PC-3 (cell line): ENCODE results near the gene IGFBP2. TPM values are rescaled to one million over a fixed set of nuclear protein-coding genes. Genes with fewer than 3 reads are reported as not detected.
A peak's percentile ranks its signal among the peaks of the same experiment; 100 is the strongest.

ENCODE experiments used
- ATAC-seq: fragments of 200-7000 bp; cut with Tn5 transposase; 2 replicates; pipeline ENCODE4 v1.9.1; 2020; ENCODE audit warnings: mild to moderate bottlenecking, moderate library complexity
- BruUV-seq: library from RNA; stranded (reverse); fragments of 400-500 nt; replicated peaks from 2 replicates; lab custom pipeline; 2021; lab: Mats Ljungman, UMichigan
- CTCF ChIA-PET: fragments of 300-600 bp; sonication (Branson Sonifier 250); formaldehyde crosslinking; loops from one replicate; lab custom pipeline; 2022; ENCODE audit warnings: antibody characterized with exemption; lab: Charles Lee
- POLR2A ChIA-PET: fragments of 300-600 bp; sonication (Branson Sonifier 250); formaldehyde crosslinking; loops from one replicate; lab custom pipeline; 2022; ENCODE audit warnings: antibody characterized with exemption; ENCODE audit not compliant: unreplicated experiment; lab: Charles Lee
- DNase-seq: peaks from one replicate; pipeline ENCODE4 v3.0.0-alpha.2; 2015
- H2AFZ ChIP-seq: fragments of 300-600 bp; sonication (generic); 2 replicates; pipeline ENCODE4 v1.6.0; 2016; ENCODE audit warnings: antibody characterized with exemption, low read length
- H3F3A ChIP-seq: fragments of 300-600 bp; sonication (generic); one replicate; pipeline ENCODE4 v1.6.0; 2017; ENCODE audit warnings: antibody characterized with exemption, low read length, control low read depth, mild to moderate bottlenecking; ENCODE audit not compliant: unreplicated experiment
- H3K27ac ChIP-seq: fragments of 300-600 bp; sonication (generic); 2 replicates; pipeline ENCODE4 v1.5.1; 2016; ENCODE audit warnings: mild to moderate bottlenecking, low read length
- H3K27me3 ChIP-seq: fragments of 300-600 bp; sonication (generic); 2 replicates; pipeline ENCODE4 v1.6.1; 2016; ENCODE audit warnings: low read length, mixed read lengths
- H3K36me3 ChIP-seq: fragments of 300-600 bp; sonication (generic); 2 replicates; pipeline ENCODE4 v1.6.1; 2016; ENCODE audit warnings: low read depth, mixed run types, low read length, mixed read lengths
- H3K4me1 ChIP-seq: fragments of 300-600 bp; sonication (generic); 2 replicates; pipeline ENCODE4 v1.5.1; 2016; ENCODE audit warnings: low read length; ENCODE audit not compliant: insufficient read depth
- H3K4me2 ChIP-seq: fragments of 300-600 bp; sonication (generic); 2 replicates; pipeline ENCODE4 v1.6.0; 2016; ENCODE audit warnings: low read length
- H3K4me3 ChIP-seq: fragments of 300-600 bp; sonication (generic); 2 replicates; pipeline ENCODE4 v1.5.1; 2016; ENCODE audit warnings: mild to moderate bottlenecking, low read length, mixed read lengths
- H3K79me2 ChIP-seq: fragments of 300-600 bp; sonication (generic); 2 replicates; pipeline ENCODE4 v1.6.1; 2017; ENCODE audit warnings: low read length, mixed read lengths
- H3K9ac ChIP-seq: fragments of 300-600 bp; sonication (generic); 2 replicates; pipeline ENCODE4 v1.6.0; 2016; ENCODE audit warnings: mild to moderate bottlenecking, low read length
- H3K9me2 ChIP-seq: fragments of 300-600 bp; sonication (generic); replicated peaks from 2 replicates; pipeline ENCODE4 v1.6.1; 2016; ENCODE audit warnings: mixed run types, low read length, mixed read lengths
- H3K9me3 ChIP-seq: fragments of 300-600 bp; sonication (generic); 2 replicates; pipeline ENCODE4 v1.6.1; 2016; ENCODE audit warnings: low read length, mixed read lengths
- H4K20me1 ChIP-seq: fragments of 300-600 bp; sonication (generic); 2 replicates; pipeline ENCODE4 v1.6.1; 2016; ENCODE audit warnings: low read length, mixed read lengths
- CTCF ChIP-seq: fragments of 300-600 bp; sonication (generic); conservative IDR thresholded peaks from 2 replicates; pipeline ENCODE4 v1.5.1; 2017; ENCODE audit warnings: antibody characterized with exemption, low read depth, mild to moderate bottlenecking, low read length
- EZH2 ChIP-seq: fragments of 300-600 bp; sonication (generic); IDR thresholded peaks from one replicate; pipeline ENCODE4 v1.6.1; 2017; ENCODE audit warnings: antibody characterized with exemption, mild to moderate bottlenecking, low read length; ENCODE audit not compliant: unreplicated experiment
- EZH2phosphoT487 ChIP-seq: fragments of 300-600 bp; sonication (generic); IDR thresholded peaks from 2 replicates; pipeline ENCODE4 v1.6.1; 2018; ENCODE audit warnings: mild to moderate bottlenecking, antibody characterized with exemption, low read length, borderline replicate concordance
- intact Hi-C: fragments of 100-400 bp; cut with micrococcal nuclease; formaldehyde crosslinking; loops from 2 replicates; pipeline ENCODE4 v1.9.0; 2023
- total RNA-seq: library from RNA; depleted of rRNA; stranded (reverse); fragments of >200 nt; gene quantifications from 2 replicates; pipeline ENCODE4 v1.2.3, GENCODE V29; 2014

IGFBP2 gene
- total RNA-seq, 1 experiment from 2014 or later, result 174 TPM

- peak overlapping the region; percentile 29; the same call in 1 of the 2 replicates for H3K27ac ChIP-seq
- no peak overlapping the region for H3K4me3 ChIP-seq
- H3K4me2 ChIP-seq, result peak overlapping the region; percentile 99
- H3K9me2 ChIP-seq, result no peaks in the 10 kb centered on the region
- CTCF ChIA-PET, result no interaction called here
- H2AFZ ChIP-seq, result no peak overlapping the region
- no TSS peak for BruUV-seq
- no peaks in the 10 kb centered on the region for H4K20me1 ChIP-seq
- H3K9me3 ChIP-seq, result no peaks in the 10 kb centered on the region
- no peak for ATAC-seq
- H3K9ac ChIP-seq, result no peak overlapping the region
- H3F3A ChIP-seq, result no peaks in the 10 kb centered on the region
- peaks cover 33% of the 10 kb centered on the region for H3K4me1 ChIP-seq
- TF ChIP-seq EZH2, result no peak
- no peak for TF ChIP-seq EZH2phosphoT487
- TF ChIP-seq CTCF, result no peak
- POLR2A ChIA-PET, result no interaction called here
- peaks cover 9% of the 10 kb centered on the region for H3K27me3 ChIP-seq
- no peak for DNase-seq
- H3K36me3 ChIP-seq, result no peaks in the 10 kb centered on the region
- intact Hi-C loops, result no loop called here
- H3K79me2 ChIP-seq, result peaks cover 28% of the 10 kb centered on the region
Measured at GRCh38 chr2:216635701-216636550, 2.7 kb downstream of the IGFBP2 start.

GRCh38 chr2:216636551-216637450, 3.6 kb downstream of the IGFBP2 start:
- intact Hi-C loops, result no loop called here
- Histone ChIP-seq H3F3A (no peaks in the 10 kb centered on the region), H2AFZ (no peak overlapping the region), H3K9me2 (no peaks in the 10 kb centered on the region), H3K79me2 (peaks cover 28% of the 10 kb centered on the region), H3K36me3 (no peaks in the 10 kb centered on the region), H3K4me1 (peaks cover 38% of the 10 kb centered on the region), H3K9me3 (no peaks in the 10 kb centered on the region), H4K20me1 (no peaks in the 10 kb centered on the region), H3K4me2 (peak overlapping the region; percentile 32), H3K27me3 (peaks cover 9% of the 10 kb centered on the region), H3K9ac (no peak overlapping the region), H3K27ac (peak overlapping the region; percentile 29), H3K4me3 (no peak overlapping the region)
- no TSS peak for BruUV-seq
- ATAC-seq (peak; percentile 81), DNase-seq (peak; percentile 88)
- POLR2A ChIA-PET, result interaction anchor here (0.6 kb wide), 1 partner anchor 1559 kb away, joined by 4 read pairs; no protein-coding TSS in a partner anchor
- TF ChIP-seq EZH2phosphoT487 (no peak), EZH2 (no peak), CTCF (no peak)
- CTCF ChIA-PET, result no interaction called here
